Keratinocyte (primary cell): ENCODE results near the gene TMEM132E.

Experiments used
- EZH2 ChIP-seq: IDR thresholded peaks from one replicate; pipeline ENCODE4 v1.6.1; 2012; ENCODE audit warnings: inconsistent platforms, mild to moderate bottlenecking, low read length, moderate library complexity
- TF ChIP-seq, protein P1 (sequence below), 3 experiments: IDR thresholded peaks in 1 of 3; conservative IDR thresholded peaks in 1 of 3; optimal IDR thresholded peaks in 1 of 3; 2 replicates in 2 of 3; 3 replicates in 1 of 3; pipeline versions ENCODE3 to v1.5.1; 2011; ENCODE audit warnings: low read length in 3 of 3, mild to moderate bottlenecking in 3 of 3, moderate library complexity in 2 of 3, control low read depth in 1 of 3, inconsistent platforms in 1 of 3; ENCODE audit not compliant: insufficient read depth in 2 of 3; ENCODE audit errors: extremely low read depth in 1 of 3

DNA sequence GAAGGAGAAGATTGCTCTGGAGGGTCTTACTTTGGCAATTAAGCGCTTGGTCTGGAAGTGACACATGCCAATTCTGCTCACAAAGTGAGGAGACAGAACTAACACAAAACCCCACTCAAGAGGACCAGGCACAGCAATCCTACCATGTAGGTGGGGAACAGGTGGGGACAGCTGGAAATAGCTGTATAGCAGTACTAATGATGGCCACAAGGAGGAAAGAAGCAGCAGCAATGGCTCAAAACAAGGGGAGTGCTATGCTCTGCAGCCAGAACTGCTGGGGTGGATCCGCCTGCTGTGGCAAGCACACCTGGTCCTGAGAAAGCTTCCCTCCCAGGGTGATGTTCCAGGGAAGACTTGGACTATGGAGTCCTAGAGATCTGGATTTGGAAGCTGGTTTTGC is 17.0 kb upstream of the TMEM132E start:
- TF ChIP-seq, protein P1, sequence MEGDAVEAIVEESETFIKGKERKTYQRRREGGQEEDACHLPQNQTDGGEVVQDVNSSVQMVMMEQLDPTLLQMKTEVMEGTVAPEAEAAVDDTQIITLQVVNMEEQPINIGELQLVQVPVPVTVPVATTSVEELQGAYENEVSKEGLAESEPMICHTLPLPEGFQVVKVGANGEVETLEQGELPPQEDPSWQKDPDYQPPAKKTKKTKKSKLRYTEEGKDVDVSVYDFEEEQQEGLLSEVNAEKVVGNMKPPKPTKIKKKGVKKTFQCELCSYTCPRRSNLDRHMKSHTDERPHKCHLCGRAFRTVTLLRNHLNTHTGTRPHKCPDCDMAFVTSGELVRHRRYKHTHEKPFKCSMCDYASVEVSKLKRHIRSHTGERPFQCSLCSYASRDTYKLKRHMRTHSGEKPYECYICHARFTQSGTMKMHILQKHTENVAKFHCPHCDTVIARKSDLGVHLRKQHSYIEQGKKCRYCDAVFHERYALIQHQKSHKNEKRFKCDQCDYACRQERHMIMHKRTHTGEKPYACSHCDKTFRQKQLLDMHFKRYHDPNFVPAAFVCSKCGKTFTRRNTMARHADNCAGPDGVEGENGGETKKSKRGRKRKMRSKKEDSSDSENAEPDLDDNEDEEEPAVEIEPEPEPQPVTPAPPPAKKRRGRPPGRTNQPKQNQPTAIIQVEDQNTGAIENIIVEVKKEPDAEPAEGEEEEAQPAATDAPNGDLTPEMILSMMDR (optimal IDR thresholded peaks at IDR 0.05 in 1 of 3, IDR thresholded peaks at IDR 0.05 in 1 of 3, conservative IDR thresholded peaks at IDR 0.05 in 1 of 3; ENCODE audit: extremely low read depth in 1 of 3, insufficient read depth in 2 of 3, low read length in 3 of 3), result peak; percentile 32 to 44 (median 38)
- TF ChIP-seq EZH2, result no peak
